Activated T-helper 17 cell treated with anti-CD3 and anti-CD28 coated beads, Interleukin-2, amount 50 U/mL, for 72 hours (primary cell): Measurements from ENCODE around the gene ZNF668. TPM values are rescaled to one million over a fixed set of nuclear protein-coding genes. Genes with fewer than 3 reads are reported as not detected.
"Not testable (repeated sequence)": the region's sequence is repeated elsewhere in the genome, so short reads cannot be mapped to it uniquely, and the experiment has no call there.

Source experiments
- ATAC-seq: fragments of 150-1000 bp; cut with Tn5 transposase; replicated peaks from 2 replicates; pipeline ENCODE4 v1.10.0; 2021; ENCODE audit warnings: mild to moderate bottlenecking, moderate library complexity
- H3K27ac Mint-ChIP-seq: one replicate; pipeline ENCODE4 v1.8.0; 2022; ENCODE audit warnings: mixed read lengths
- H3K27me3 Mint-ChIP-seq: one replicate; pipeline ENCODE4 v1.8.0; 2022; ENCODE audit warnings: mixed read lengths
- H3K36me3 Mint-ChIP-seq: one replicate; pipeline ENCODE4 v1.8.0; 2022; ENCODE audit warnings: low read depth, mild to moderate bottlenecking, mixed read lengths
- H3K4me1 Mint-ChIP-seq: one replicate; pipeline ENCODE4 v1.8.0; 2022; ENCODE audit warnings: mixed read lengths
- H3K4me3 Mint-ChIP-seq: one replicate; pipeline ENCODE4 v1.8.0; 2022; ENCODE audit warnings: mild to moderate bottlenecking, mixed read lengths
- H3K9me3 Mint-ChIP-seq: one replicate; pipeline ENCODE4 v1.8.0; 2022; ENCODE audit warnings: mixed read lengths
- total RNA-seq, 2 donors: library from RNA; stranded (reverse); gene quantifications; one replicate each; pipeline ENCODE4 v1.2.3, GENCODE V29; 2022

The ZNF668 gene
- total RNA-seq, 2 donors from 2014 or later: 15.1 to 19.4 TPM

DNA sequence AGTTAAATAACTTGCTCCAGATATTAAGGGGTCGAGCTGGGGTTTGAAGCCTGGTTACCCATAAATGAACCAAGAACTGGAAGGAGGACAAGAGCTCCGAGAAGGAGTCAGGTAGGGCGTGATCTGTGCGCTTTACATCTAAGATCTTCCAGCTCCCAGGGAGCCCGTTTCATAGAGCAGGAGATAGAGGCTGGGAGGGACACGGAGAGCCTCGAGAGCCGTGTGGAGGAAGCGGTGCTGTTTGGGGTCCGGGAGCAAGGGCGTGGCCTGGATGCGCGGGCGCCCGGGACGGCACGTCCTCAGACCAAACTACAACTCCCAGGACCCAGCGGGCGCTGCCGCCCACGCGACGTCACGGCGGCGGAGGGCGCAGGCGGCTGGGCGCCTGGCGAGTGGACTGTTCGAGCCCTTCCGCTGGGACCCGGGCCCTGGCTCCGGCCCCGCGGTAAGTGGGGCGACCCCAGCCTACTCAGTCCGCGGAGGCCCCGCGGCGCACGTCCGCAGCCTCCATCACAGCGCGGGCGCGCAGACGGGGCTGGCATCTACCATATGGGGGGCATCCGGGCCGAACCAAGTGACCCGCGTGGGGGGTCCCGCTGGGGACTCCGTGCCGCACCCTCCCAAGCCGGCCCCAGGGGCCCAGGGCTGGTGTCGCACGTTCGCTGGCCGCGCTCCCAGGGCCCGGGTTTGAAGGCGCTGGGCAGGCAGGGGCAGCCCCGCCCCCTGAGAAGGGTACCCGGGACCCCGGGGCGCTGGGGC is 34.2 kb upstream of the ZNF668 start, which contains the start of gene BCKDK:
Gene BCKDK, plus strand, starts transcription at position 352 of the 759 bp plus-strand sequence. CDS start 838 bp downstream, outside the sequence.
- peaks cover 44% of the 10 kb centered on the region for H3K36me3 Mint-ChIP-seq
- H3K4me1 Mint-ChIP-seq: peaks cover 16% of the 10 kb centered on the region
- ATAC-seq: peak; percentile 83

DNA sequence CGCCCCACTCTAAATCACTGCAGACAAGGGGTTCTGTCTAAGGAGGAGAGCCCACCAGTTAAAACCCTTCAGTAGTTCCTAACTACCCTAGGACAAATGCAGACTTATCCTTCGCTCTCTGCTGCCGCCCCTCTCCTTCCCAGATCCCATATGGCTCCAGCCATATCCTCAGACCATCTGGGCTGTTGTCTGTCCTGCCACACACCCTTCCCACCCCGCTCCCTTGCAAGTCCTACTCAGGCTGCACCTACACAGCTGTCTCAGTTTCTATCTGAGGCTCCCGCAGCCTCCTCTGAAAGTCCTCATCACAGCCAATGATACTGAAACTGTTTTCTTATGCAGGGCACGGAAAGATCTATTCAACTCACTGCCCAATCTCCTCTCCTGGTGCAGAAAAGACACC is 33.4 kb upstream of the ZNF668 start:
- H3K27me3 Mint-ChIP-seq: no peaks in the 10 kb centered on the region
- peaks cover 16% of the 10 kb centered on the region for H3K4me1 Mint-ChIP-seq
- H3K4me3 Mint-ChIP-seq: peak overlapping the region; percentile 97
- peak; percentile 92 for ATAC-seq
- H3K36me3 Mint-ChIP-seq: peaks cover 40% of the 10 kb centered on the region
- H3K27ac Mint-ChIP-seq: peak overlapping the region; percentile 98
- no peaks in the 10 kb centered on the region for H3K9me3 Mint-ChIP-seq

More for the DNA sequence above, 34.2 kb upstream of the ZNF668 start, which contains the start of gene BCKDK:
- Mint-ChIP-seq H3K27me3 (no peaks in the 10 kb centered on the region), H3K4me3 (peak within 1 kb of the TSS; percentile 97), H3K27ac (peak within 1 kb of the TSS; percentile 98), H3K9me3 (no peaks in the 10 kb centered on the region)

DNA sequence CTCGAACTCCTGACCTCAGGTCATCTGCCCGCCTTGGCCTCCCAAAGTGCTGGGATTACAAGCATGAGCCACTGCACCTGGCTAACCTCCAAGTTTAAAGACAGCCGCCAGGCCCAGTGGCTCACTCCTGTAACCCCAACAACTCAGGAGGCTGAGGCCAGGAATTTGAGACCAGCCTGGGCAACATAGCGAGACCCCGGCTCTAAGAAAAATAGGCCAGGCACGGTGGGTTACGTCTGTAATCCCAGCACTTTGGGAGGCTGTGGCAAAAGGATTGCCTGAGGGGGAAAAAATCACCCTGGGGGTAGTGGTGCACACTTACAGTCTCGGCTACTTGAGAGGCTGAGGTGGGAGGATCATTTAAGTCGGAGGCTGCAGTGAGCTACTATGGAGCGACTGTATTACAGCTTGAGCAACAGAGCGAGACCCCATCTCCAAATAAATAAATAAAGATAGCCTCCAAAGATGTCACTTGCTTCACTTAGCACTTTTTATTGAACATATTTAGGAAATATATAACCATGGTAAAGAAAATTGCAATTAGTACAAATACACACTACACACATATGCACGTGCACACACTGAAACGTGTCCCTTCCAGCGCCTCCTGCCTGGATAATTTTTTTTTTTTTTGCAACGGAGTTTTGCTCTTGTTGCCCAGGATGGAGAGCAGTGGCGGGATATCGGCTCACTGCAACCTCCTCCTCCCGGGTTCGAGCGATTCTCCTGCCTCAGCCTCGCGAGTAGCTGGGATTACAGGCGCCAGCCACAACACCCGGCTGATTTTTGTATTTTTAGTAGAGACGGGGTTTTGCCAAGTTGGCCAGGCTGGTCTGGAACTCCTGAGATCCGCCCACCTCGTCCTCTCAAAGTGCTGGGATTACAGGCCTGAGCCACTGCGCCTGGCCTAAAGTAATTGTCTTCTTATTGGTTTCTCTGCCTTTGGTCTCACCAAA is 32.7 kb upstream of the ZNF668 start:
- Mint-ChIP-seq H3K27ac (peak overlapping the region; percentile 98), H3K27me3 (no peaks in the 10 kb centered on the region), H3K9me3 (no peaks in the 10 kb centered on the region), H3K4me1 (peaks cover 16% of the 10 kb centered on the region), H3K4me3 (peak overlapping the region; percentile 97), H3K36me3 (peaks cover 33% of the 10 kb centered on the region)
- no peak for ATAC-seq

DNA sequence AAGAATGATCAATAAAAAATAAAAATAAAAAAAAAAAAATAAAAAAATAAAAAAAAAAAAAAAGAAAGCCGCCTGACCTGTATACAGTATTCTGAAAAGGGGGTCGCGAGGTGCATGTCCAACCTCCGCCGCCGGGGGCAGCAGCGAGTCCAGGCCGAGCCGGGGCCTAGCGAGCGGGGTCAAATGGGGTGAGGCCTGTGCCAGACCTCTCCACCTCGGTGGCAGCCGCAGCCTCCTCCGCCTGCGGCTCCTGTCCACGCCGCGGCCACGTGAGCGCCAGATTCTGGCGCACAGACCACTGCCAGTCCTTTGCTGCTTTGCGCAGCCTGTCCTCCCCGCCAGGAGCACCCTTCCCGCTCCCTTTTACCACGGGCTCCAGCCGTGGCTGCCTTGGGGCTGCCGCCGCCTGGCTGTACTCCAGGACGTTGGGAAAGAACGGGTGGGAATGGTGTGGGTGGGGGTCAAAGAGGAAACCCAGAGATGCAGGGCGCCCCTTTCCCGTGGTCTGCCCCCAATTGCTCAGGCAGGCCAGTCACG is 31.7 kb upstream of the ZNF668 start:
- Mint-ChIP-seq H3K27ac (peak overlapping the region; percentile 75), H3K27me3 (no peaks in the 10 kb centered on the region), H3K4me1 (peaks cover 16% of the 10 kb centered on the region), H3K36me3 (peaks cover 23% of the 10 kb centered on the region), H3K4me3 (peak overlapping the region; percentile 34), H3K9me3 (no peaks in the 10 kb centered on the region)
- peak; percentile 32 for ATAC-seq

GRCh38 chr16:31100876-31101641 is 27.0 kb upstream of the ZNF668 start:
- H3K27ac Mint-ChIP-seq, H3K9me3 Mint-ChIP-seq: not testable (repeated sequence)

GRCh38 chr16:31099860-31100638 is 26.0 kb upstream of the ZNF668 start:
- H3K4me3 Mint-ChIP-seq: no peak overlapping the region
- H3K9me3 Mint-ChIP-seq: peaks cover 3% of the 10 kb centered on the region
- no peaks in the 10 kb centered on the region for H3K27me3 Mint-ChIP-seq
- no peak for ATAC-seq
- H3K27ac Mint-ChIP-seq: no peak overlapping the region
- H3K4me1 Mint-ChIP-seq: peaks cover 7% of the 10 kb centered on the region
- H3K36me3 Mint-ChIP-seq: no peaks in the 10 kb centered on the region

More at GRCh38 chr16:31100876-31101641, 27.0 kb upstream of the ZNF668 start:
- not testable (repeated sequence) for H3K4me3 Mint-ChIP-seq, ATAC-seq, H3K4me1 Mint-ChIP-seq, H3K36me3 Mint-ChIP-seq, H3K27me3 Mint-ChIP-seq

DNA sequence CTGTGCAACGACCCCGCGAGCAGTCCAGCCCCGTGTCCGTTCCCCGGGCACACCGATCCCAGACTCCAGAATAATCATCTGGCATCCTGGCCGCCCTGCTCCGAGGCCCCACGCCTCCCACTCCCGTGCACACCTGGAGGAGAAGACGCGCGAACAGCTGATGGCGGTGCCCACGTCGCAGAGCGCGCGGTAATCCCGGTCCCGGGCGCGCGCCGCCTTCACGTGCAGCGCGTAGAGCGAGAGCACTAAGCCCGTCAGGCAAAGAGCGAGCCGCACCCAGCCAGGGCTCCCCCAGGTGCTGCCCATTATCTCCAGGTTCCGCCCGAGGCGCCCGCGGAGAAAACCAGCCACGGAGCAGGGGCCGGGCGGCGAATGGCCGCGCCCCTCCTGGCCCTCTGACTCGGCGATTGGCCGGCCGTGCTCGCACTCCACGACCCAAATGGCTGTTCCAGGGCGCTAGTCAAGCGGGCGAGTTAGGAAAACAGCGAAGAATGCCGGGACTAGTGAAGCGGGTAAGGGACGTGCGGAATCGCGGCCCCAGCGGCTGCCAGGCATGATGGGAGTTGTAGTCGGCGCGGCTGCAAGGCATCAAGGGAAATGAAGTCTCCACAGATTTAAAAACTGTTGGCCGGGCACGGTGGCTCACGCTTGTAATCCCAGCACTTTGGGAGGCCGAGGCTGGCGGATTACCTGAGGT is 20.5 kb upstream of the ZNF668 start, which contains the start of gene VKORC1:
Gene VKORC1, minus strand, starts transcription at position 374 of the 697 bp plus-strand sequence. Its CDS starts 68 bp downstream, at position 306.
- Mint-ChIP-seq H3K27ac (peak within 1 kb of the TSS; percentile 97), H3K36me3 (peaks cover 51% of the 10 kb centered on the region), H3K9me3 (no peaks in the 10 kb centered on the region), H3K4me3 (peak within 1 kb of the TSS; percentile 100), H3K27me3 (no peaks in the 10 kb centered on the region), H3K4me1 (peaks cover 12% of the 10 kb centered on the region)
- peak; percentile 91 for ATAC-seq

DNA sequence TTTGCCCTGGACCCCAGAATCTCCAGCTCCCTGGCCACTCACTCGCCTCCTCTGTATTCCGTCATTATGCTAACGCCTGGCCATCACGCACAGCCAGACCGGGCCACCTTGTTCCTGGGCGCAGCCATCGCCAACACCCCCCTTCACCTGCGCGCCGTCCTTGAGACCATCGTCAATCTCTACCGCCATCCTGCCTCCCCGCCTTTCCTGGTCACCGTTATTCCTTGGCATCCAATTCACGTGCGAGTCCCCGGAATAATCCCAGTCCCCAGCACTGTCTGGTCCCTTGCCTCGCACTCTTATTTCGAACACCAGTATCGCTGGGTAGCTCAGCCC is 20.0 kb upstream of the ZNF668 start:
- Mint-ChIP-seq H3K27me3 (no peaks in the 10 kb centered on the region), H3K36me3 (peaks cover 56% of the 10 kb centered on the region), H3K9me3 (no peaks in the 10 kb centered on the region), H3K4me1 (peaks cover 12% of the 10 kb centered on the region), H3K4me3 (peak overlapping the region; percentile 100), H3K27ac (peak overlapping the region; percentile 97)
- ATAC-seq: no peak

DNA sequence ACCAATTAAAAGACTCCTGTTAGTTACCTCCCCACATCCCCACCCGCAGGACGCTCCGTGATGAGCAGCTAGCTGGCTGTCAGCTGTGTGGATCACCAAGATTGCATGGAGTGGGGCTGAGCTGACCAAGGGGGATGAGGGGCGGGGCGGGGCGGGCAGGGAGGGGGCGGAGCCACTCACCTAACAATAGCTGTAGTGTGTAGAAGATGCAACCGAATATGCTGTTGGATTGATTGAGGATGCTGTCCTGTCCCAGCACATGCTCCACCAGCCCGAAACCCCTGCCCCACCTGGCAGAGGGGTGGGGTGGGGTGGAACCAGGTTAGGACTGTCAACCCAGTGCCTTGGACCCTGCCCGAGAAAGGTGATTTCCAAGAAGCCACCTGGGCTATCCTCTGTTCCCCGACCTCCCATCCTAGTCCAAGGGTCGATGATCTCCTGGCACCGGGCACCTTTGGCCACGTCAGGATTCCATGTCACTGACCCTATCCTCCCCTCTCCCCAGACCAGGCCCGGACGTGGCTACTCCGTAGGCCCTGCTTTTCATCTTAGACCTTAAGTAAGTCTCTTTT is 19.2 kb upstream of the ZNF668 start:
- Mint-ChIP-seq H3K9me3 (no peaks in the 10 kb centered on the region), H3K36me3 (peaks cover 58% of the 10 kb centered on the region), H3K4me3 (peak overlapping the region; percentile 100), H3K27me3 (no peaks in the 10 kb centered on the region), H3K27ac (no peak overlapping the region), H3K4me1 (peaks cover 12% of the 10 kb centered on the region)
- ATAC-seq: no peak

GRCh38 chr16:31092330-31092729 is 18.3 kb upstream of the ZNF668 start:
- Mint-ChIP-seq H3K9me3 (no peaks in the 10 kb centered on the region), H3K27me3 (no peaks in the 10 kb centered on the region), H3K4me1 (peaks cover 12% of the 10 kb centered on the region), H3K27ac (no peak overlapping the region), H3K4me3 (peak overlapping the region; percentile 100), H3K36me3 (peaks cover 58% of the 10 kb centered on the region)
- no peak for ATAC-seq

DNA sequence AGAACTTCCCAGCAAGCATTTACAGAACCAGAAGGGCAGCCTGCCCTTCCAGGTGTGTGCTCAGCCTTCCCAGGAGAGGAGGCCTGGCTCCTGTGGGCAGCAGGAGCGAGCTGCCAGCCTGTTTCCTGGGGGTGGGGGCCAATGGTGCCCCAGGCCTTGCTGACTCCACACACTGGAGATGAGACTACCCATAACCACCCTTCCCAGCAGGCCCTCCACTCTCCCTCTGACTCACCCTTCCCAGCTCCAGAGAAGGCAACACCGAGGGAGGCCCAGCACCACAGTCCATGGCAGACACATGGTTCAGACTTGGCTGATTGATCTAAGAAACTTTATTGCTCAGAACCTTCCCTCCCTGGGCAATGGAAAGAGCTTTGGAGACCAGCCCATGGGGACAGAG is 16.5 kb upstream of the ZNF668 start:
- ATAC-seq: no peak
- no peaks in the 10 kb centered on the region for H3K9me3 Mint-ChIP-seq
- H3K4me3 Mint-ChIP-seq: no peak overlapping the region
- H3K36me3 Mint-ChIP-seq: peaks cover 58% of the 10 kb centered on the region
- no peaks in the 10 kb centered on the region for H3K27me3 Mint-ChIP-seq
- H3K4me1 Mint-ChIP-seq: peaks cover 7% of the 10 kb centered on the region
- H3K27ac Mint-ChIP-seq: no peak overlapping the region

- Mint-ChIP-seq H3K4me3 (no peak overlapping the region), H3K4me1 (peaks cover 3% of the 10 kb centered on the region), H3K27ac (no peak overlapping the region), H3K27me3 (no peaks in the 10 kb centered on the region), H3K9me3 (no peaks in the 10 kb centered on the region), H3K36me3 (peaks cover 50% of the 10 kb centered on the region)
- ATAC-seq: no peak
These were observed 15.2 kb upstream of the ZNF668 start for GRCh38 chr16:31089199-31089598.
